ENCODE results near the gene ZER1. TPM values are rescaled to one million over a fixed set of nuclear protein-coding genes. Genes with fewer than 3 reads are reported as not detected.
A peak's percentile ranks its signal among the peaks of the same experiment; 100 is the strongest.

Gene ZER1
- total RNA-seq, 1 donor from 2014 or later = 14.7 TPM

- peaks cover 22% of the 10 kb centered on the region for H3K36me3 Mint-ChIP-seq
- Histone ChIP-seq H3K9me3 (ENCODE audit: low read depth) (no peaks in the 10 kb centered on the region), H3K27me3 (no peaks in the 10 kb centered on the region), H3K36me3 (peaks cover 25% of the 10 kb centered on the region), H3K4me3 (peak within 1 kb of the TSS; percentile 87), H4K20me1 (ENCODE audit: low read depth) (peaks cover 70% of the 10 kb centered on the region), H3K4me2 (peak within 1 kb of the TSS; percentile 97), H3K79me2 (ENCODE audit: low read depth) (peaks cover 93% of the 10 kb centered on the region), H3F3A (ENCODE audit: low read depth) (peaks cover 78% of the 10 kb centered on the region), H3K9ac (peak within 1 kb of the TSS; percentile 77), H3K4me1 (peaks cover 47% of the 10 kb centered on the region), H2AFZ (replicated peaks) (peak within 1 kb of the TSS; percentile 68), H3K27ac (peak within 1 kb of the TSS; percentile 97)
- H3K27ac Mint-ChIP-seq = peak within 1 kb of the TSS; percentile 96
- peaks cover 61% of the 10 kb centered on the region for H3K4me1 Mint-ChIP-seq
- TF ChIP-seq EZH2 (IDR thresholded peaks at IDR 0.05) (no peak), EZH2phosphoT487 (IDR thresholded peaks at IDR 0.05) (no peak), CTCF (IDR thresholded peaks at IDR 0.05) (no peak)
- peaks cover 6% of the 10 kb centered on the region for H3K27me3 Mint-ChIP-seq (ENCODE audit: insufficient read depth, low read depth)
- peak within 1 kb of the TSS; percentile 90 for H3K4me3 Mint-ChIP-seq
- DNase-seq (ENCODE audit: low spot score) = peak; percentile 98
- H3K9me3 Mint-ChIP-seq = no peaks in the 10 kb centered on the region
These were observed 83.0 kb downstream of the ZER1 start, which contains the start of gene SET for GRCh38 chr9:128688501-128689292. Gene SET, plus strand, starts transcription at chr9:128689222. Its CDS starts 361 bp downstream, at chr9:128689583.

GRCh38 chr9:128687453-128687852 lies 84.3 kb downstream of the ZER1 start:
- Histone ChIP-seq H3K4me2 (peak overlapping the region; percentile 83), H3K4me1 (peaks cover 47% of the 10 kb centered on the region), H3K27me3 (no peaks in the 10 kb centered on the region), H3F3A (ENCODE audit: low read depth) (peaks cover 75% of the 10 kb centered on the region), H3K36me3 (peaks cover 13% of the 10 kb centered on the region), H3K9ac (no peak overlapping the region), H3K27ac (no peak overlapping the region), H3K79me2 (ENCODE audit: low read depth) (peaks cover 81% of the 10 kb centered on the region), H2AFZ (replicated peaks) (no peak overlapping the region), H3K4me3 (no peak overlapping the region), H4K20me1 (ENCODE audit: low read depth) (peaks cover 57% of the 10 kb centered on the region), H3K9me3 (ENCODE audit: low read depth) (no peaks in the 10 kb centered on the region)
- TF ChIP-seq EZH2phosphoT487 (IDR thresholded peaks at IDR 0.05) (no peak), CTCF (IDR thresholded peaks at IDR 0.05) (no peak), EZH2 (IDR thresholded peaks at IDR 0.05) (no peak)
- Mint-ChIP-seq H3K4me1 (peaks cover 63% of the 10 kb centered on the region), H3K9me3 (no peaks in the 10 kb centered on the region), H3K27me3 (ENCODE audit: insufficient read depth, low read depth) (peaks cover 6% of the 10 kb centered on the region), H3K36me3 (peaks cover 15% of the 10 kb centered on the region), H3K4me3 (peak overlapping the region; percentile 90), H3K27ac (no peak overlapping the region)
- no peak for DNase-seq (ENCODE audit: low spot score)

- no peaks in the 10 kb centered on the region for H3K9me3 ChIP-seq (ENCODE audit: low read depth)
These were observed 85.9 kb downstream of the ZER1 start for GRCh38 chr9:128685636-128686489.

More at GRCh38 chr9:128685636-128686489, 85.9 kb downstream of the ZER1 start:
- peak overlapping the region; percentile 88 for H3K4me3 ChIP-seq
- peaks cover 42% of the 10 kb centered on the region for H4K20me1 ChIP-seq (ENCODE audit: low read depth)
- H3K27ac Mint-ChIP-seq = peak overlapping the region; percentile 74
- DNase-seq (ENCODE audit: low spot score) = no peak
- H3K79me2 ChIP-seq (ENCODE audit: low read depth) = peaks cover 65% of the 10 kb centered on the region
- H3K4me3 Mint-ChIP-seq = peak overlapping the region; percentile 95
- peaks cover 55% of the 10 kb centered on the region for H3K4me1 Mint-ChIP-seq
- H2AFZ ChIP-seq (replicated peaks) = no peak overlapping the region
- H3K4me2 ChIP-seq = peak overlapping the region; percentile 92
- H3K27me3 ChIP-seq = no peaks in the 10 kb centered on the region
- no peaks in the 10 kb centered on the region for H3K36me3 ChIP-seq
- no peak overlapping the region for H3K9ac ChIP-seq
- peaks cover 36% of the 10 kb centered on the region for H3K4me1 ChIP-seq
- TF ChIP-seq EZH2phosphoT487 (IDR thresholded peaks at IDR 0.05) = no peak
- no peak for TF ChIP-seq CTCF (IDR thresholded peaks at IDR 0.05)
- TF ChIP-seq EZH2 (IDR thresholded peaks at IDR 0.05) = no peak
- no peaks in the 10 kb centered on the region for H3K9me3 Mint-ChIP-seq
- peaks cover 6% of the 10 kb centered on the region for H3K27me3 Mint-ChIP-seq (ENCODE audit: insufficient read depth, low read depth)
- H3F3A ChIP-seq (ENCODE audit: low read depth) = peaks cover 59% of the 10 kb centered on the region
- peaks cover 5% of the 10 kb centered on the region for H3K36me3 Mint-ChIP-seq
- H3K27ac ChIP-seq = no peak overlapping the region

Data from neural progenitor cell (in vitro differentiated cells).